ENCODE measurements around the gene SPACDR.
"Not testable (repeated sequence)": the region's sequence is repeated elsewhere in the genome, so short reads cannot be mapped to it uniquely, and the experiment has no call there.

The SPACDR gene, protein sequence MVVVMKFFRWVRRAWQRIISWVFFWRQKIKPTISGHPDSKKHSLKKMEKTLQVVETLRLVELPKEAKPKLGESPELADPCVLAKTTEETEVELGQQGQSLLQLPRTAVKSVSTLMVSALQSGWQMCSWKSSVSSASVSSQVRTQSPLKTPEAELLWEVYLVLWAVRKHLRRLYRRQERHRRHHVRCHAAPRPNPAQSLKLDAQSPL

GRCh38 chr7:100464210-100464660 lies at the start of gene SPACDR:
Gene SPACDR (minus strand): TSS chr7:100464260. CDS start chr7:100464025, 235 bp downstream.
- DNase-seq, result no peak

DNA sequence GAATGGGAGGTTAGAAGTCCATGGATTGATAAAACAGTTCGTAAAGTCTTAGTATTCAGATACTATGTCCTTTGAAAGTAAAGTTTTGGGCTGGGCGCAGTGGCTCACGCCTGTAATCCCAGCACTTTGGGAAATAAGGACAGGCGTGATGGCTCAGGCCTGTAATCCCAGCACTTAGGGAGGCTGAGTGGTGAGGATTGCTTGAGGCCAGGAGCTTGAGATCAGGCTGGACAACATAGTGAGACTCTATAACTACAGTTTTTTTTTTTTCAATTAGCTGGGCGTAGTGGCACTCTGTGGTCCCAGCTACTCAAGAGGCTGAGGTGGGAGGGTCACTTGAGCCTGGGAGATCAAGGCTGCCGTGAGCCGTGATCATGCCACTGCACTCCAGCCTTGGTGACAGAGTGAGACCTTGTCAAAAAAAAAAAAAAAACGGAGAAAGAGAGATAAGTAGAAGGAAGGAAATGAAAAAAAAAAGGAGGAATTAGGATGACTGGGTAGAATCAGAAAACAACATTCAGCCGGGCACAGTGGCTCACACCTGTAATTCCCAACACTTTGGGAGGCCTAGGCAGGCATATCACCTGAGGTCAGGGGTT lies 49.3 kb upstream of the SPACDR start:
- no peak for DNase-seq

- no peak for DNase-seq
These were observed 46.6 kb upstream of the SPACDR start for GRCh38 chr7:100510437-100511239.

- no peak for DNase-seq
These were observed 45.2 kb upstream of the SPACDR start for GRCh38 chr7:100509231-100509630.

GRCh38 chr7:100506356-100506923 lies 42.4 kb upstream of the SPACDR start:
- DNase-seq, result no peak

GRCh38 chr7:100504887-100505611 lies 41.0 kb upstream of the SPACDR start:
- no peak for DNase-seq

DNA sequence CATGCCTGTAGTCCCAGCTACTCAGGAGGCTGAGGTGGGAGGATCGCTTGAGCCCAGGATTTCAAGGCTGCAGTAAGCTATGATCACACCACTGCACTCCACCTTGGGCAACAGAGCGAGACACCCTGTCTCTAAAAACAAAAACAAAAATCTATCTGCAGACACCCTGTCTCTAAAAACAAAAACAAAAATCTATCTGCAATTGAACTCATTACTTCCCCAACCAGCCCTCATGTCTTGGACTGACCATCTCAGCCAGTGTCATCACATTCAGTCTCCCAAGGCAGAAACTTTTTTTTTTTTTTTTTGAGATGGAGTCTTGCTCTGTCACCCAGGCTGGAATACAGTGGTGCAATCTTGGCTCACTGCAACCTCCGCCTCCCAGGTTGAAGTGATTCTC lies 40.0 kb upstream of the SPACDR start:
- not testable (repeated sequence) for DNase-seq

DNA sequence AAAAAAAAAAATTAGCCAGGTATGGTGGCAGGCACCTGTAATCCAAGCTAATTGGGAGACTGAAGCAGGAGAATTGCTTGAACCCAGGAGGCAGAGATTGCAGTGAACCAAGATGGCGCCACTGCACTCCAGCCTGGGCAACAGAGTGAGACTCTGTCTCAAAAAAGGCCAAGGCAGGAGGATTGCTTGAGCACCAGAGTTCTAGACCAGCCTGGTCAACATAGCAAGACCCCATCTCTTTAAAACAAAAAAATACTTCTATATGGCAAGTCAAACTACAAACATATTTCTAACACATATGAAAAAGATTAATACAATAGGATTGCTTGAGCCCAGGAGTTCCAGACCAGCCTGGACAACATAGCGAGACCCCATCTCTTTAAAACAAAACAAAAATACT lies 36.7 kb upstream of the SPACDR start:
- DNase-seq, result not testable (repeated sequence)

- no peak for DNase-seq
These were observed 32.4 kb upstream of the SPACDR start for GRCh38 chr7:100496509-100496908.

- peak; percentile 34 to 64 (median 42) for DNase-seq
These were observed 29.6 kb upstream of the SPACDR start for GRCh38 chr7:100493476-100494264.

DNA sequence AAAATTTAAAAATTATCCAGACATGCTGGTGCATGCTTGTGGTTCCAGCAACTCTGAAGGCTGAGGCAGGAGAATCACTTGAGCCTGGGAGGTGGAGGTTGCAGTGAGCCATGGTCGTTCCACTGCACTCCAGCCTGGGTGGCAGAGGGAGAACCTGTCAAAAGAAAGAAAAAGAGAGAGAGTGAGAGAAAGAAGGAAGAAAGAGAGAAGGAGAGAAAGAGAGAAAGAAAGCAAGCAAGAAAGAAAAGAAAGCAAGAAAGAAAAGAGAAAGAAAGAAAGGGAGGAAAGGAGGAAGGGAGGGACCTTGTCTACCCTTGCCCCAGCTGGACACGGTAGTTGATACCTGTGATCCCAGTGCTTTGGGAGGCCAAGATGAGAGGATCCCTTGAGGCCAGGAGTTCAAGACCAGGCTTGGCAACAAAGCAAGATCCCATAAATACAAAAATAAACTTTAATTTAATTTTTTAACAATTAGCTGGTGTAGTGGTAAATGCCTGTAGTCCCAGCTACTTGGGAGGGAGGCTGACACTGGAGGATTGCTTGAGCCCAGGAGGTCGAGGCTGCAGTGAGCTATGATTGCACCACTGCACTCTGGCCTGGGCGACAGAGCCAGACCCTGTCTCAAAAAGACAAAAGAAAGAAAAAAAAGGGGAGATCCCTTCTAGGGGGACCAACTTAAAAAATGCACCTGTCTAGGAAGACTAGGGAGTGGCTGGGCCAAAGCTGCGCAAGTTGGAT lies 28.8 kb upstream of the SPACDR start:
- no peak for DNase-seq

DNA sequence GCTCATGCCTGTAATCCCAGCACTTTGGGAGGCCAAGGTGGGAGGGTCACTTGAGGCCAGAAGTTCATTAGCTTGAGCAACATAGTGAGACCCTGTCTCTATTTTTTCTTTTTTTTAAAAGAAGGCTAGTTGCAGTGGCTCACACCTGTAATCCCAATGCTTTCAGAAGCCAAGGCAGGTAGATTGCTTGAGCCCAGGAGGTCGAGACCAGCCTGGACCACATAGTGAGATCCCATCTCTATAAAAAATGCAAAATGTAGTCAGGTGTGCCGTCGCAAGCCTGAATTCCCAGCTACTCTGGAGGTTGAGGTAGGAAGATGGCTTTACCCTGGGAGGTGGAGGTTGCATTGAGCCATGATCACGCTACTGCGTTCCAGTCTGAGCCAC lies 27.1 kb upstream of the SPACDR start:
- no peak for DNase-seq

- DNase-seq, result no peak
These were observed 26.6 kb upstream of the SPACDR start for GRCh38 chr7:100490483-100491191.

DNA sequence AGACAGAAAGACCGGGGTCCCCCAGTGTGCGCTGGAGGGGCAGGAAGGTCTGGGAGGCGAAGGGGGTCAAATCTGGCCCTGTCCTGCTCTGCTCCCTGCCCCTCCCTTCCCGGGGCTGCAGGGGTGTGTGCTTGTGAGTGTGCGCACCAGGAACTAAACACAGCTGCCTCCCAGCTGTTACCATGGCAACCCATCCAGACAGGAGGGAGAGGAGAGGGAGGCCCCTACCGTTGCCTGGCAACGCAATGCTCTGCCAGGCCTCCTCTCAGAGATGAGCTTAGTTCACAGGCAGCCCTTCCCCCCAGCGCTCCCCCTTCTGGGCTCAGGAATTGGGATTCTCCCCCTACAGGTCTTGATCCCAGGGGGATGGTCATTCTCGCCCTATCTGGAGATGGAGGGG lies 25.8 kb upstream of the SPACDR start:
- peak in 5 of 6 experiments; percentile 15 to 34 (median 27) for DNase-seq

DNA sequence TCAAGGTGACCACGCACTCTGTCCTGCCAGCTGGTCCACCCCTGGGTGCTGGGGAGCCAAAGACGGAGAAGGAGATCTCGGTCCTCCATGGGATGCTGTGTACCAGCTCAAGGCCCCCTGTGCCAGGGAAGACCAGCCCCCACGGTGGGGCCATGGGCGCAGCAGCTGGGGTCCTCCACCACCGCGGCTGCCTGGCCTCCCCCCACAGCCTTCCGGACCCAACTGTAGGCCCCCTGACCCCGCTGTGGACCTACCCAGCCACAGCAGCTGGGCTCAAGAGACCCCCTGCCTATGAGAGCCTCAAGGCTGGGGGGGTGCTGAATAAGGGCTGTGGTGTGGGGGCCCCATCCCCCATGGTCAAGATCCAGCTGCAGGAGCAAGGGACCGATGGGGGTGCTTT lies 25.1 kb upstream of the SPACDR start:
- no peak for DNase-seq

- DNase-seq, result no peak
These were observed 24.5 kb upstream of the SPACDR start for GRCh38 chr7:100488333-100489095.

GRCh38 chr7:100486753-100487446 lies 22.8 kb upstream of the SPACDR start:
- no peak for DNase-seq

- DNase-seq, result no peak
These were observed 22.1 kb upstream of the SPACDR start for GRCh38 chr7:100486111-100486636.

- DNase-seq, result no peak
These were observed 21.4 kb upstream of the SPACDR start for GRCh38 chr7:100485471-100485876.
